Measurements from ENCODE around the gene STOML3.
"Not testable (repeated sequence)": the region's sequence is repeated elsewhere in the genome, so short reads cannot be mapped to it uniquely, and the experiment has no call there.

Gene STOML3

DNA sequence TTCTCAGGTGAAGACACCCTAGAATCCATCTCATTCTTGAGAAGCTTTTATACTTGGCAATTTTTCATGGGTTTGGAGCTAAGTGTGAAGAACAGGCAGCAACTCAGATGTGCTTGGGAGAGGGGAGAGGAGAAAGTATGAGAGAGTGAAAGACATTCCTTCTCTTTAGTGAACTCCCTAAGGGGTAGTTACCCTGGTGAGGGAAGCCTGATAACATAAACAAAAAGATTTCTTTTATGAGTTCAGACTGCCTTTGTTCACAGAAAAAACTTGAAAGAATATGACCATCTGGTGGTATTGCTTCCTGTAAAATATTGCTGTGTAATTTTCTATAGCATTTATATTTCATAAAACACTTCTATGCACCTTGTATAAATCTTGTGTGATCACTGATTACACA lies at the start of gene STOML3:
STOML3 (minus strand) TSS at position 139 of the 400 bp plus-strand sequence; CDS start at position 29, 110 bp downstream.
- DNase-seq (ENCODE audit: low read depth) = no peak

DNA sequence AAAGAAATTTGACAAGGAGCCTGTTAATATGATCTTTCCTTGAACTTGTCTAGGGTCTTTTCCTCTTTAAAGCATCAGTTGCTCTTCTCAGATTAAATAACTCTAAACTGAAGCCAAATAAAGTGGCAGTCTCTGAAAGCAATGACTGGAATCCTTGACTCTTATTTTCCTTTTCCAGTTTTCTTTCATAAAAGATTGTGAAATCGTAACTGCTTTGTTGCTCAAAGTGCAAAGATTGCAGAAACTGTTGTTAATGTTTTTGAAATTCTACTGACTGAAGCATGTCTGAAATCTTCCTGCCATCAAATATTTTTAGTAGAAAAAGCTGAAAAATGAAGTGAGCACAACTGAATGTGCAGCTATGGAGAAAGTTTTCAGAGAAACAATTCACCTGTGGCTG lies 49.6 kb upstream of the STOML3 start:
- no peak for DNase-seq (ENCODE audit: low read depth)

DNA sequence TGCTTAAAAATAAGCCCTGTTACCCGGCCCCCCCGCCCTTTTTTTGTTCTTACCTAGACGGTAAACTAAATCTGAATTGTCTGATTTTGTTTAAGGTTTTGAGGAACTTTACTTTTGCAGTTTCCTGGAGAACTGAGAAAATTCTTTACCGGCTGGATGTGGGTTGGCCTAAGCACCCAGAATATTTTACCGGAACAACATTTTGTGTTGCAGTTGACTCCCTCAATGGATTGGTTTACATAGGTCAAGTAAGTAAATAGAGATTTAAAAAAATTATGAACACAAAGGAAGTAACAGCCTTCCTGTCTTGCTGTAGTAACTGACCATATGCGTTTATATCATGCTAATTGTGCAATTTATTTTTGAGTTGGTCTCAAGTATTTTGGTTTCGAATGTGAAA lies 48.4 kb upstream of the STOML3 start:
- no peak for DNase-seq (ENCODE audit: low read depth)

DNA sequence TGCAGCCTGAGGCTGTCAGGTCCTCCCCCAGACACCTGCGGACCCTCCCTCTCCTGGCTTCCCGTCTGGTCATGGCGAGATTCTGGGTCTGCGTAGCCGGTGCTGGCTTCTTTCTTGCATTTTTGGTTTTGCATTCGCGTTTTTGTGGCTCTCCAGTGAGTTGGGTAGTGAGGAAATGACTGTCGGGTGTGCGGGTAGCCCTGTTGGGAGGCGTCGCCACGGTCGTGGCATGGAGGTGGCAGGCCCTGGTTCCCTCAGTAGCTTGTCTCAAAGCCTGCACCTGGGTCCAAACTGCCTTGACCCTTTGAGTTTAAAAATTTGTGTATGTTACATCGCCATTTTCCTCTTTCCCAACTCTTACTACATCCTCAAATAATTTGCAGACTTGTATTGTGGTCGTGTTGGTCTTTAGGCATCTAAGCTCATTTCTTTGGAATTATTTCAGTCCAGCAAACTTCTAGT lies 48.0 kb upstream of the STOML3 start:
- DNase-seq (ENCODE audit: low read depth) = no peak

GRCh38 chr13:39037880-39038568 lies 47.4 kb upstream of the STOML3 start, which contains the start of the genes NHLRC3 and PROSER1:
NHLRC3 (plus strand) TSS chr13:39038456; CDS start chr13:39038640, 184 bp downstream.
PROSER1 (minus strand) TSS chr13:39038089; CDS start chr13:39037242, 847 bp downstream.
- DNase-seq (ENCODE audit: low read depth) = peak; percentile 72

- no peak for DNase-seq (ENCODE audit: low read depth)
Observed at GRCh38 chr13:39037410-39037879, 46.8 kb upstream of the STOML3 start.

DNA sequence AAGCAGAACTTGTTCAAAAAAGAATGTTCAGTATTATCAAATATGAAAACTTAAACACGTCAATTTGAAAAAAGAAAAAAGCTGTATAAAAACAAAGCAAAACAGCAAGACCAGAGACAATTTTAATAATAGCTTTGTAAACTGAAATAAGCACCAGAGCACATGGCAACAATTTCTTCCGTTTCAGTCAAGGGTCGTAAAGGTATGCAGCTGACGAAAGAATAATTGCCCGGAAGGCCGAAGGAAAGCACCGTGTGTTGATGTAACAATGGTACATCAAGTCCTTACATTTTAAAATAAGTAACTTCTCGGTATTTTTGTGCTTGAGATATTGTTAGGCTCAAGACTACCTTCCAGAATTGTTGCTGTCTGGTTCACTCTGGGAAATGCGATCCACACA lies 45.6 kb upstream of the STOML3 start:
- DNase-seq (ENCODE audit: low read depth) = no peak

- no peak for DNase-seq (ENCODE audit: low read depth)
Observed at GRCh38 chr13:39035799-39036198, 45.2 kb upstream of the STOML3 start.

GRCh38 chr13:39035204-39035603 lies 44.6 kb upstream of the STOML3 start:
- no peak for DNase-seq (ENCODE audit: low read depth)

- DNase-seq (ENCODE audit: low read depth) = no peak
Observed at GRCh38 chr13:39034085-39034484, 43.5 kb upstream of the STOML3 start.

- DNase-seq (ENCODE audit: low read depth) = no peak
Observed at GRCh38 chr13:39032150-39032549, 41.5 kb upstream of the STOML3 start.

GRCh38 chr13:39025433-39025839 lies 34.8 kb upstream of the STOML3 start:
- no peak for DNase-seq (ENCODE audit: low read depth)

- DNase-seq (ENCODE audit: low read depth) = no peak
Observed at GRCh38 chr13:39023761-39024160, 33.1 kb upstream of the STOML3 start.

- no peak for DNase-seq (ENCODE audit: low read depth)
Observed at GRCh38 chr13:39023316-39023715, 32.7 kb upstream of the STOML3 start.

GRCh38 chr13:39020853-39021462 lies 30.3 kb upstream of the STOML3 start:
- DNase-seq (ENCODE audit: low read depth) = no peak

- no peak for DNase-seq (ENCODE audit: low read depth)
Observed at GRCh38 chr13:39016787-39017186, 26.2 kb upstream of the STOML3 start.

- DNase-seq (ENCODE audit: low read depth) = no peak
Observed at GRCh38 chr13:39016087-39016486, 25.5 kb upstream of the STOML3 start.

DNA sequence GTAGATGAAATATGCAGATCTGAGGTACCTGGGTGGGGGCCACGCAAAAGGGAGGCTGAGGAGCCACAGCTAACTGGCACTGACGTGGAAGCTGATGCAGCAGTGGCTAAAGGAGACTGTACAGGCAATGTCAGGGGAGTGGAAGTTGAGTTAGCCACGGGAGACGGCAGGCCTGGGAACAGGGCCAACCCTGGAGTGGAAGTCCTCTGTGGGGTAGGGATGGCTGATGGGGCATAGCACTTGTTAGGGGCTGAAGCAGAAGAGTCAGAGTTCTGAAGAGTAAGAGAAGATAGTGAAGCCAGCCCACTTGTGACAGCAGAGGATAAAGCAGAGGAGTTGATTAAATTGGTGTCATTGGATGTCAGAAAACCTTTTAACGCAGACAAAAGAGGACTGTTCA lies 22.8 kb upstream of the STOML3 start:
- no peak for DNase-seq (ENCODE audit: low read depth)

DNA sequence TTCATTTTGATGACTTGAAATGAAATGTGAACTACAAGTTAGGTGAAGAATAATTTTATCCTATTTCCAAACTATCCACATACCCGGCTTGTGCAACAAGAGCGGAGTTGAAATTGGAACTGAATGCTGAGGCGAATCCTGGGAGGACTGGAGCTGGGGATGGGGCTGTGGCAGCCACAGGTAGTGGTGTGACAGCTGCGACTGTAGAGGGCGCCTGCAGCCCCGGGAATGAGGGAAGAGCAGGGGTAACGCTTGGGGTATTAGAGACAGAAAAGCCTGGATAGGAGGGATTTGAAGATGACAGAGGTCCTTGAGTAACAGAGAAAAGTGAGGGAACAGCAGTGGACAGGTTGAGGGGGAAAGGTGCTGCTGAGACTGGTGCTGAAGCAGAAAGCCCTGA lies 22.0 kb upstream of the STOML3 start:
- no peak for DNase-seq (ENCODE audit: low read depth)

- not testable (repeated sequence) for DNase-seq (ENCODE audit: low read depth)
Observed at GRCh38 chr13:39006371-39007111, 15.9 kb upstream of the STOML3 start.

- DNase-seq (ENCODE audit: low read depth) = no peak
Observed at GRCh38 chr13:38998739-38999138, 8.1 kb upstream of the STOML3 start.

DNA sequence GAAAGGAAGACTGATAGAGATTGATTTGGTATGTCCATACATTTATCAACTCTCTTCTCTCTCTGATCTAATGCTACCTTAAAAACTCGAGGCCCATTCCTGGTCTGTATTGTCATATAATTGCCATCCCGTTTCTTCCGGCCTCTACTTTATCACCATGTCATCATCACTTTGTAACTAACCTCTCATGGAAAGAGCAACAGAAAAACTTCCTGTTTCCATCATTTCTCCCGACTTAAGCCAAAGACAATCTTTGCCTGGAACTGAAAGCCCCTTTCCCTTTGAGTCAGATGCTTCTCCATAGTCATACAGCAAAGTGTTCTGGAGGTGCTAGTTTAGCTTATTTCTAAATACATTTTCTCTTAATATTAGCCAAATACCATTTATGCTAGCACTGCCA lies 2.8 kb upstream of the STOML3 start:
- no peak for DNase-seq (ENCODE audit: low read depth)

DNA sequence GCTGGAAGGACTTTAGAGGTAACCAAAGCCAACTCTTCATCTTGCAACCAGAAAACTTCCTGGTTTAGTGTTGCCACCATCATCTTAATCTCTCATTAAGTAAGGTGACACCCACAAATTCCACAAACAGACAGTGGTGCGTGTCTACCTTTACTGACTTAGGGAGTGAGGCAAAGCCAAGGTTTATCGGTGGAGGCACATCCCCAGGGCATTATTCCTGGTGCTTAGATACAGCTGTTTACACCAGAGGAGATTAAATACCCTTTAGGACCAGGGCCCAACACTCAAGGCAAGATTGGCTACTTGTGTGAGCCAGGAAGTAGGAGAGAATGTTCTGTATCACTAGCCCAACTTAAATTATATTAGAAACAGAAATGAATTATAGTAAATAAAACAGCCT lies 9.5 kb downstream of the STOML3 start:
- no peak for DNase-seq (ENCODE audit: low read depth)

Measured in HS-27A (cell line).